Naive thymus-derived CD4-positive, alpha-beta T cell (primary cell): ENCODE measurements around the gene SHISA9. TPM values are rescaled to one million over a fixed set of nuclear protein-coding genes. Genes with fewer than 3 reads are reported as not detected.

ENCODE experiments used
- ATAC-seq: fragments of 150-1000 bp; cut with Tn5 transposase; 2 replicates; pipeline ENCODE4 v1.10.0; 2021; ENCODE audit warnings: mild to moderate bottlenecking, moderate library complexity
- CTCF ChIA-PET: fragments of 350-600 bp; sonication (Branson Sonifier 250); formaldehyde crosslinking; loops from one replicate; lab custom pipeline; 2021; ENCODE audit warnings: antibody characterized with exemption; lab: Charles Lee
- POLR2A ChIA-PET: fragments of 350-600 bp; sonication (Branson Sonifier 250); formaldehyde crosslinking; loops from one replicate; lab custom pipeline; 2021; ENCODE audit warnings: antibody characterized with exemption, inconsistent platforms; lab: Charles Lee
- DNase-seq, 9 donors: peaks; one replicate each; pipeline versions ENCODE4 v3.0.0 to v3.0.0-alpha.2; 2020 to 2022; ENCODE audit warnings: mixed read lengths in 1 of 9
- H3K27ac ChIP-seq: one replicate; pipeline ENCODE4 v1.7.0; 2013; ENCODE audit warnings: mild to moderate bottlenecking, low read depth, low read length, moderate library complexity
- H3K27me3 ChIP-seq, 2 donors: one replicate each; pipeline ENCODE4 v1.7.0; 2013; ENCODE audit warnings: low read length in 2 of 2, mild to moderate bottlenecking in 2 of 2, moderate library complexity in 2 of 2; ENCODE audit not compliant: control insufficient read depth in 2 of 2, insufficient read depth in 2 of 2
- H3K36me3 ChIP-seq, 3 experiments: 1 replicate in 2 of 3; 2 replicates in 1 of 3; pipeline ENCODE4 v1.7.0; 2013; ENCODE audit warnings: low read length in 3 of 3, mild to moderate bottlenecking in 3 of 3, moderate library complexity in 1 of 3; ENCODE audit not compliant: insufficient read depth in 3 of 3, control insufficient read depth in 2 of 3
- H3K4me1 ChIP-seq, 2 donors: one replicate each; pipeline ENCODE4 v1.7.0; 2013; ENCODE audit warnings: low read length in 2 of 2, mild to moderate bottlenecking in 2 of 2, moderate library complexity in 1 of 2; ENCODE audit not compliant: control insufficient read depth in 2 of 2, insufficient read depth in 2 of 2
- H3K4me3 ChIP-seq: 2 replicates; pipeline ENCODE4 v1.7.0; 2013; ENCODE audit warnings: mild to moderate bottlenecking, low read length
- H3K9me3 ChIP-seq, 3 experiments: 1 replicate in 2 of 3; 2 replicates in 1 of 3; pipeline ENCODE4 v1.7.0; 2013; ENCODE audit warnings: low read length in 3 of 3; ENCODE audit not compliant: control insufficient read depth in 2 of 3
- H3K27ac Mint-ChIP-seq, 9 donors: one replicate each; pipeline ENCODE4 v1.8.0; 2020 to 2022; ENCODE audit warnings: mixed read lengths in 9 of 9, mild to moderate bottlenecking in 8 of 9, moderate library complexity in 5 of 9, inconsistent platforms in 2 of 9
- H3K27me3 Mint-ChIP-seq, 5 donors: one replicate each; pipeline ENCODE4 v1.8.0; 2021 to 2022; ENCODE audit warnings: mixed read lengths in 5 of 5, mild to moderate bottlenecking in 1 of 5
- H3K36me3 Mint-ChIP-seq, 5 donors: one replicate each; pipeline ENCODE4 v1.8.0; 2020 to 2022; ENCODE audit warnings: mixed read lengths in 5 of 5, mild to moderate bottlenecking in 3 of 5, inconsistent platforms in 1 of 5
- H3K4me1 Mint-ChIP-seq, 7 donors: one replicate each; pipeline ENCODE4 v1.8.0; 2020 to 2022; ENCODE audit warnings: mixed read lengths in 7 of 7, mild to moderate bottlenecking in 3 of 7, inconsistent platforms in 1 of 7
- H3K4me3 Mint-ChIP-seq, 10 donors: one replicate each; pipeline ENCODE4 v1.8.0; 2020 to 2022; ENCODE audit warnings: mild to moderate bottlenecking in 10 of 10, mixed read lengths in 10 of 10, moderate library complexity in 6 of 10, inconsistent platforms in 2 of 10
- H3K9me3 Mint-ChIP-seq, 11 donors: one replicate each; pipeline ENCODE4 v1.8.0; 2020 to 2022; ENCODE audit warnings: mixed read lengths in 11 of 11, mild to moderate bottlenecking in 4 of 11, inconsistent platforms in 1 of 11, moderate library complexity in 1 of 11
- intact Hi-C, 2 donors: fragments of 100-400 bp; cut with micrococcal nuclease; formaldehyde crosslinking; loops; one replicate each; pipeline ENCODE4 v1.15.1; 2023
- polyA plus RNA-seq, 2 donors: library from polyadenylated mRNA; unstranded; fragments of 300-500 nt; fragmentation: Illumina TruSeq; gene quantifications; one replicate each; pipeline ENCODE4 v1.2.3, GENCODE V29; 2021
- total RNA-seq, 6 experiments: library from RNA in 5 of 6; stranded (reverse) in 5 of 6; gene quantifications; 1 replicate in 5 of 6; 2 replicates in 1 of 6; pipeline ENCODE4 v1.2.3 and lab custom pipeline; 2021 to 2026

SHISA9 gene
- total and polyA plus RNA-seq, 7 experiments from 2014 or later = 0.05 TPM; not detected in 6

DNA sequence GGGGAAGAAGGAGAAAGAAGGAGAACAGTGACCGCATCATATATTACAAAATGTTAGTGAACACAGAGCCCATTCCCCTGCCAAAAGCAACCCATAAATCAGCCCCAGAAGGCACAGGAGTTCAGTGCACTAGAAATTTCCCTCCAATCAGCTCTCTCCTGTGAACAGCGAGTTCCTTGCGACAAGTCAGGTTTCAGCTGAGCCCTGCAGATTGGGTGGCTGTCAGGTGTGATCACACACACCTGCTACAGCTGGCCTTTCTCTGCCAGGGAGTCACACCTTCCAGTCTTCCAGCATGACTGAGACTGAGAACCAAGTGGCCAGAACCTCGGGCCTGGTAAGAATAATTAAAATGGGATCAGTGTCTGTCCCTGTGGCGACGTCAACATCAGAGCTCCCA lies 60.2 kb downstream of the SHISA9 start:
- Mint-ChIP-seq H3K4me1 (no peaks in the 10 kb centered on the region), H3K4me3 (no peak overlapping the region), H3K36me3 (no peaks in the 10 kb centered on the region), H3K9me3 (peaks cover 5 to 35% (median 12%) of the 10 kb centered on the region in 11 donors), H3K27me3 (peaks cover 0 to 24% (median 13%) of the 10 kb centered on the region in 5 donors), H3K27ac (no peak overlapping the region)
- Histone ChIP-seq H3K27ac (no peak overlapping the region), H3K4me1 (no peaks in the 10 kb centered on the region), H3K9me3 (peaks cover 0 to 6% (median 0%) of the 10 kb centered on the region in 3 experiments), H3K36me3 (no peaks in the 10 kb centered on the region), H3K4me3 (no peak overlapping the region), H3K27me3 (no peaks in the 10 kb centered on the region)
- ChIA-PET POLR2A (no interaction called here), CTCF (no interaction called here)
- intact Hi-C loops = no loop called here
- DNase-seq (no peak), ATAC-seq (no peak)

DNA sequence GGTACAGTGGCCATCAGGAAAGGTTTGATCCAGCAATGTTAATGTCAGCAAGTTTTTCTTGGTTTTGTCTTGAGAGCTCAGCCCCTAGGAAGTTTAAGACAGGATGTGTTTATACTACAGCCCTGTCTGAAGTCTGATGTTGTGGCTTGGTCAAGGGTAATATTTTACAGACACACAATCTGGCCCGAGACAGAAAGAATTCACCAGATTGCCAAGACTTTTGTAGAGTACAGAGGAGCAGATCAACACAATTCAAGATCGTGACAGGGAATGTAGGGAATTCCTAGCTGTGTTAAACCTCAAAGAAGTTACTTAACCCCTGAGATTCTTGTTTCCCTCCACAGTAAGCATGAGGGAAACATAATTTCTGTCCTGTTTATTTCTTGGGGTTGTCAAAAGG lies 63.1 kb downstream of the SHISA9 start:
- Mint-ChIP-seq H3K4me1 (no peaks in the 10 kb centered on the region), H3K4me3 (no peak overlapping the region), H3K27ac (no peak overlapping the region), H3K9me3 (peaks cover 5 to 31% (median 12%) of the 10 kb centered on the region in 11 donors), H3K36me3 (no peaks in the 10 kb centered on the region), H3K27me3 (peaks cover 0 to 24% (median 13%) of the 10 kb centered on the region in 5 donors)
- Histone ChIP-seq H3K4me1 (no peaks in the 10 kb centered on the region), H3K27me3 (no peaks in the 10 kb centered on the region), H3K4me3 (no peak overlapping the region), H3K27ac (no peak overlapping the region), H3K36me3 (no peaks in the 10 kb centered on the region), H3K9me3 (peaks cover 0 to 6% (median 0%) of the 10 kb centered on the region in 3 experiments)
- CTCF ChIA-PET = no interaction called here
- ATAC-seq (no peak), DNase-seq (no peak)
- intact Hi-C loops = no loop called here
- POLR2A ChIA-PET = no interaction called here

DNA sequence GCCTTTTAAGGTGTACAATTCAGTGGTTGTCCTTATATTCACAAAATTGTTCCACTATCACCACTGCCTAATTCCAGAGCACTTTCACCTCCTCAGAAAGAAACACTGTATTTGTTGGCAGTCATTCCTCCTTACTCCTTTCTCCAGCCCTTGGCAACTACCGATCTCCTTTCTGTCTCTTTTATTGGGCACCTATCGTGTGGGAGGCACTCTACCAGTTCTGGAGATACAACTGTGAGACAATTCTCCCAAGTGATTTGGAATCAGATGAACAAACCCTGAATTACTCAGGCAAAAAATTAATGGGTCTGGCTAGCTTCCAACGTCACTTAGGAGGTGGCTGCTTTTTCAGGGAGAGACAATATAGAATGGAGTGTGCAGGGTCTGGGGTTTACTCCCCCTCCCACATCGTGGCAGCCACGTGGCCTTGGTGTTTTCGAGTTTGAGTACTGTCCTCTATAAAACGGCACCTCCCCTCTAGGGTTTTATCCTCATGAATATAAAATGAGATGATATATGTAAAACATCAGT lies 63.9 kb downstream of the SHISA9 start:
- H3K36me3 ChIP-seq = no peaks in the 10 kb centered on the region
- Mint-ChIP-seq H3K9me3 (peaks cover 5 to 31% (median 12%) of the 10 kb centered on the region in 11 donors), H3K27me3 (peaks cover 0 to 24% (median 12%) of the 10 kb centered on the region in 5 donors), H3K36me3 (no peaks in the 10 kb centered on the region), H3K4me3 (no peak overlapping the region), H3K4me1 (no peaks in the 10 kb centered on the region), H3K27ac (no peak overlapping the region)
- H3K4me3 ChIP-seq = no peak overlapping the region
- ATAC-seq (no peak), DNase-seq (no peak)
- ChIA-PET POLR2A (no interaction called here), CTCF (no interaction called here)
- no peak overlapping the region for H3K27ac ChIP-seq
- H3K4me1 ChIP-seq = no peaks in the 10 kb centered on the region
- peaks cover 0 to 6% (median 0%) of the 10 kb centered on the region in 3 experiments for H3K9me3 ChIP-seq
- intact Hi-C loops = no loop called here
- H3K27me3 ChIP-seq = no peaks in the 10 kb centered on the region

DNA sequence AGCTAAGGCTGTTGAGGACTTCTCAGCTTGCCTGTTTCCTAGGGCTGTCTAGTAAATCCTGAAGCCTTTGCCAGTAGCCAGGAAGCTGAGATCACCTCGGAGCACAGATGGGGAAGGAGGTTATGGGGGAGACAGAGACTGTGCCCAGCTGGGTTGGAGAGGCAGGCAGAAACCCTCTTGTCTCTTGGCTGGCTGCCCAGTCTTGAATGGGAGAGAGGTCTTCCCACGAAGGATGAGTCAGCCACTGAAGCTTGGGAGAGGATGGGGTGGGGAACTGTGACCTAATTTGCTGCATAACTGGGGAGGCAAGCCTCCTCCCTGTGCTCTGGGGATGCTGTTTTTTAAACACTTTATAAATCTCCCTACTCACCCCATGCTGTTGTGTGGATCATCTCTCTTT lies 69.8 kb downstream of the SHISA9 start:
- no peaks in the 10 kb centered on the region for H3K36me3 ChIP-seq
- CTCF ChIA-PET = no interaction called here
- H3K4me1 ChIP-seq = no peaks in the 10 kb centered on the region
- no peak overlapping the region for H3K4me3 ChIP-seq
- H3K27ac Mint-ChIP-seq = no peak overlapping the region
- peaks cover 0 to 21% (median 2%) of the 10 kb centered on the region in 5 donors for H3K27me3 Mint-ChIP-seq
- no peaks in the 10 kb centered on the region for H3K9me3 ChIP-seq
- H3K4me3 Mint-ChIP-seq = no peak overlapping the region
- no peak overlapping the region for H3K27ac ChIP-seq
- no peaks in the 10 kb centered on the region for H3K4me1 Mint-ChIP-seq
- DNase-seq (no peak), ATAC-seq (no peak)
- H3K36me3 Mint-ChIP-seq = no peaks in the 10 kb centered on the region
- peaks cover 0 to 7% (median 0%) of the 10 kb centered on the region in 11 donors for H3K9me3 Mint-ChIP-seq
- intact Hi-C loops = no loop called here
- no peaks in the 10 kb centered on the region for H3K27me3 ChIP-seq
- POLR2A ChIA-PET = no interaction called here

DNA sequence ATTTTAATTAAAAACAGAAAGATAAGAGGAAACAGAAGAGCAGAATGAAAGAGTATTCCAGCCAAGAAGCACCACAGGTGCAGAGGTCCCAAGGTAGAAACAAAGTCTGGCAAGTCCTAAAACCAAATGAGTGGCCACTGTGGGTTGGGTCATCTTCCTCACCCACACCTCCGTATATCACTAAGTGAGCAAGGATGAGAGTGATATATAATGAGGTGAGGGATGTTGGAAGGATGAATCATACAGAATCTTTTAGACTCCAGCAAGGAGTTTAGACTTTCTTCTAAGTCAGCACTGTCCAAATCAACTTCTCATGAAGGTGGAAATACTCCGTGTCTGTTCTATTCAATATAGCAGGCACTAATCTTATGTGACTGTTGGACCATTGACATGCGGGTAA lies 70.8 kb downstream of the SHISA9 start:
- Histone ChIP-seq H3K36me3 (no peaks in the 10 kb centered on the region), H3K27me3 (no peaks in the 10 kb centered on the region), H3K4me3 (no peak overlapping the region), H3K27ac (no peak overlapping the region), H3K9me3 (no peaks in the 10 kb centered on the region), H3K4me1 (no peaks in the 10 kb centered on the region)
- H3K4me1 Mint-ChIP-seq = no peaks in the 10 kb centered on the region
- no peaks in the 10 kb centered on the region for H3K36me3 Mint-ChIP-seq
- H3K27me3 Mint-ChIP-seq = peaks cover 0 to 27% (median 0%) of the 10 kb centered on the region in 5 donors
- H3K27ac Mint-ChIP-seq = no peak overlapping the region
- peaks cover 0 to 10% (median 0%) of the 10 kb centered on the region in 11 donors for H3K9me3 Mint-ChIP-seq
- DNase-seq (no peak), ATAC-seq (no peak)
- ChIA-PET POLR2A (no interaction called here), CTCF (no interaction called here)
- H3K4me3 Mint-ChIP-seq = no peak overlapping the region
- intact Hi-C loops = no loop called here

DNA sequence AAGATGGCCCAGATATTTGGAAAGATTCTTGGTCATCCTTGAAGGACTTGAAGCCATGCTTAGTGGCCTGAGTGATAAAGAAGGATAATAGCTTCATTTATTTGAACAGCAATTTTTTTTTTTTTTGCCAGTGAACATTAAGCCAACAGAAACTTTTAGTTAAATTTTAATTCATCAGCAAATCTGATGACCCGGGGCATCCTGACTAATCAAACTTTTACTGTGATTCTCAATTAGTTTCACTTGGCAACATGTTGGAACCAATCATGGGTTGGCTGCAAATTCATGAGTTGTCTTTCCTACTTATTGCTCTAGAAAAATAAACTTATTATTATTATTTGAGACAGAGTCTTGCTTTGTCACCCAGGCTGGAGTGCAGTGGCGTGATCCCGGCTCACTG lies 74.4 kb downstream of the SHISA9 start:
- H3K36me3 Mint-ChIP-seq = no peaks in the 10 kb centered on the region
- ChIA-PET CTCF (no interaction called here), POLR2A (no interaction called here)
- H3K9me3 ChIP-seq = no peaks in the 10 kb centered on the region
- H3K36me3 ChIP-seq = no peaks in the 10 kb centered on the region
- ATAC-seq (no peak), DNase-seq (no peak)
- no peak overlapping the region for H3K27ac Mint-ChIP-seq
- no peaks in the 10 kb centered on the region for H3K4me1 ChIP-seq
- H3K4me3 Mint-ChIP-seq = no peak overlapping the region
- H3K9me3 Mint-ChIP-seq = peaks cover 0 to 23% (median 4%) of the 10 kb centered on the region in 11 donors
- peaks cover 0 to 27% (median 0%) of the 10 kb centered on the region in 5 donors for H3K27me3 Mint-ChIP-seq
- H3K27ac ChIP-seq = no peak overlapping the region
- H3K4me3 ChIP-seq = no peak overlapping the region
- H3K27me3 ChIP-seq = no peaks in the 10 kb centered on the region
- intact Hi-C loops = no loop called here
- H3K4me1 Mint-ChIP-seq = no peaks in the 10 kb centered on the region

DNA sequence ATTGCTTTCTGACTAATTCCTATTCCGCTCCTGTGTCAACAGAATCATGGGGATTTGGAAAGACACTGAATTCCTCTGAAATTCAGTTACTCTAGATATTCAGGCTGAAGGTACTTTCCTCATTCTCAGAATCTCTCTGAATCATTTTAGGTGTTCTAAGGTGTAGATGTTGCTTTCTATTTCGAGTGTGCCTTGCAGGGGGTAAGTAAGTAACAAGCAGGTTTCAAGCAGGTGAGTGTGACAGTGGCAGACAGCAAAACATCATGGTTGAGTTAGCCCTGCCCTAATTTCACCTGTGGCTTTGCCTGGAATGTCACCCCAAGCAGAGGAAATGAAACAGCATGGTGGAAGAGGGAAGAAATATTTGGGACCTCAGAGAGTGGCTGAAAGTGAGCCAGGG lies 75.1 kb downstream of the SHISA9 start:
- CTCF ChIA-PET = no interaction called here

More for the DNA sequence above, 75.1 kb downstream of the SHISA9 start:
- Mint-ChIP-seq H3K4me1 (no peaks in the 10 kb centered on the region), H3K4me3 (no peak overlapping the region), H3K27me3 (peaks cover 0 to 27% (median 1%) of the 10 kb centered on the region in 5 donors), H3K36me3 (no peaks in the 10 kb centered on the region), H3K27ac (no peak overlapping the region), H3K9me3 (peaks cover 0 to 27% (median 4%) of the 10 kb centered on the region in 11 donors)
- Histone ChIP-seq H3K4me1 (no peaks in the 10 kb centered on the region), H3K36me3 (no peaks in the 10 kb centered on the region), H3K27me3 (no peaks in the 10 kb centered on the region), H3K4me3 (no peak overlapping the region), H3K27ac (no peak overlapping the region), H3K9me3 (no peaks in the 10 kb centered on the region)
- ATAC-seq (no peak), DNase-seq (no peak)
- POLR2A ChIA-PET = no interaction called here
- intact Hi-C loops = no loop called here
